Cerebellar nuclear complex (tissue), 1 donor: ENCODE results near the gene TNFRSF21.
"Not testable (repeated sequence)": the region's sequence is repeated elsewhere in the genome, so short reads cannot be mapped to it uniquely, and the experiment has no call there.

ENCODE experiments used
- DNase-seq, 2 experiments: peaks; one replicate each; lab custom pipeline; 2025; lab: John Stamatoyannopoulos, UW

TNFRSF21 gene

DNA sequence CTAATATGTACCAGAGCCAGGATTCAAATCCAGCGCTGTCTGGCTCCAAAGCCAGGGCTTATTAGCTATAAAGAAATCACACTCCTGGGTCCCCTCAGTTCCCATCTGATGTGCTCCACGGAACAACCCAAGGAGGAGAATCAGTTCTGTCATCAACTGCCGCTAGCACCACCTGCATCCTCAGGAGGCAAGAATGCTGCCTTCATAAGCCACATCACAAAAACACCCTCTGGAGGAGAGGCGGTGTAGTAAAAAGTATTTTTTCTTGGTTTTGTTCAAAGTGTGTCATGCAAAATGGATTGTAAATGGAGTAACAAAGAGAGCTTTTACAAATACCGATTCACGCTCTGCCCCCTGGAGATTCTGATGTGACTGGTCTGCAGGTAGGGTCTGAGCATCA lies 57.1 kb downstream of the TNFRSF21 start:
- no peak for DNase-seq

GRCh38 chr6:47251396-47251795 lies 58.3 kb downstream of the TNFRSF21 start:
- DNase-seq: no peak

- DNase-seq: no peak
These were observed 59.4 kb downstream of the TNFRSF21 start for GRCh38 chr6:47250302-47250701.

GRCh38 chr6:47248446-47248845 lies 61.3 kb downstream of the TNFRSF21 start:
- no peak for DNase-seq

DNA sequence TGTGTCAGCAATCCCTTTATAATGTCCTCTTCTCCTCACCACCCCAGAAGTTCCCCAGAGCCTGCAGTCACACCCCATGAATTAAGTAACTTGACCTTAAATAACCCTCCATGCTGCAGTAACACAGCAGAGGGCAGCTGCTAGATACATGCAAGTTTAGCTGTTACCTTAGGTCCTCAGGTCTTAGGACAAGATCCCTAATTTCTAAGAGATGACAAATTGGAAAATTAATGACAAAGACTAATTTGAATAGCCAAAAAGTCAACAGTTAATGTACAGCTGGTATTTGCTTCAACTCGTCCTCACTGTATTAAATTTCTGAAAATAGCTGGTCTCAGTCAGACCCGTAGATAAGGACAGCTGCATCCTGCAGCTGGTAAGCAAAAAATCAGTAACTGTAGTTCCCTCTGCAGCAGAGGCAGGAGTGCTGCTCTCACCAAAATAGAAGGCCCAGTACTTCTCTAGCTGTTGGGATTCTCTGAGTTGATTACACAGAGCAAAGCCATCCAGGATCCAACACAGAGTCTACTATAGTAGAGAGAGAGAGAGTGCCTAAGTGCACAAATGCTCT lies 62.4 kb downstream of the TNFRSF21 start:
- DNase-seq: no peak

GRCh38 chr6:47246551-47246950 lies 63.2 kb downstream of the TNFRSF21 start:
- DNase-seq: no peak

GRCh38 chr6:47245745-47246371 lies 63.8 kb downstream of the TNFRSF21 start:
- DNase-seq: no peak

DNA sequence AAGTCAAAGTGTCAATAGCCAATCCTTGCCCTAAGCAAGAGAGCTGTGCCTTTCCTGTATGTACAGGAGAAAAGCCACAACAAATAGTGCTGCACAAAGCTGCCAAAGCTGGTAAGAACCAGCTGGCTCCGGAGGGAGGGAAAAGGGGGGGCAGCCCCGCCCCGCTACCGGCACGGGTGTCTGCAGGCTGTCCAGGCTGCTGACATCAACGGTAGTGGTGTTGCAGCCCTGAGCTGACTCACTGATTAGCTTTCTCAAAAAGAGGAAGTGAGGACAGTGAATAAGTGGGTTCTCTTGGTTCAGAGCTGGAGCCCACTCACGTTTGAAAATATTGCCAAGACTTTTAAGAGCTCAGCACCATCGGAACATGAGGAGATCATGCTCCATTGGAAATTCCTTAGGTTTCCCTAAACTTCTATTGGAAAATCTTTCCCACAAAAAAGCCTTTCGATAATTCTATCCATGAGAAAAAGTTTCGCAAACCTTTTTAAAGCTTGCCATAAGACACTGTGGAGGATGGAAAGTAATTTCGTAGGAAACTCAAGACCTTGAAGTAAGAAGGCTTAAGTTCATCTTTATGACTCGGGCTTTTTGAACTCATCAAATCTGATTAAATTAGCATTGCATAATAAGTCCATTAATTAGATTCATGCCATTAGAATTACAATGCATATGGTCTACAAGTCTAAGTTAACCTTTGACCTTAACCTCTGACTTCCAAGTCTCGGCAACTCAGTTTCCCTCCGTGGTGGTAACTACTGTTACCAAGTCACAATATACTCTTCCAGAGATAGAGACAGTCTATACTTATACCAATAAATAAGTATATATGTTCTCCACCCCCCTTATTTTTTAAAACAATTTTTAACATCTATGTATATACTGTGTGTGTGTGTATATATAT lies 67.0 kb downstream of the TNFRSF21 start:
- DNase-seq: peak; percentile 69 to 79

DNA sequence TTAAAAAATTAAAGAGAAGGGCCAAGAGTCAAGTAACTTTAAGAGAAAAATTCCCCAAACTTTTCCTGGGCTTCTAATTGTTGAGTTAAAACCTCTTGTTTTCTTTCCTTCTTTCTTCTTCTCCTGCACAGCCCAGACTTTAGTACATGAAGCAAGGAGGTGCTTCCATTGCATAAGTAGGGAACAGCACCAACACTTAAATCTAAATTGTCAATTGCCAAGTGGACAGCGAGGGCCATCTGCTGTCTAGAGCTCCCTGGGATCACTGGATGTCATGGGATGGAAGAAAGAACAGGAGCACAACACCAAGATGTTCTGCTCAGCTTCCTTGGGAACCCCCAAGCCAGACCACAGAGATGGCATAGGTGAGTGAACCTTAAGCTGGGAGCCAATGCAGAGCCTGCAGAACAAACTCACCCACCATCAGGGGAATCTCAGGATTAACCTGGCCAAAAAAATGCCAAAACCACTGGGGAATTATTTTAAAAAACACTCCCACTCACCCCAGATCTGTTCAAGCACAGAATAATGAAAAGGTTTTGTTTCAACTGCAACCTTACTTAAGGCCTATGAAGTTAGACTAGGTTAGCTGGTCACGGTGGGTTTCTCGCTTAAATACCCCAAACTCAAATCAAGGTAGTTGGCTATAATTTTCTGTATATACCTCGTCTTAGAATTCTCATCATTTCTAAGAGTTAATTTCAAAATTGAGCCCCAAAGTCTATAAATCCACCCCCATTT lies 67.8 kb downstream of the TNFRSF21 start:
- DNase-seq: peak in 1 of 2 experiments; percentile 55

- DNase-seq: no peak
These were observed 69.3 kb downstream of the TNFRSF21 start for GRCh38 chr6:47240277-47240890.

DNA sequence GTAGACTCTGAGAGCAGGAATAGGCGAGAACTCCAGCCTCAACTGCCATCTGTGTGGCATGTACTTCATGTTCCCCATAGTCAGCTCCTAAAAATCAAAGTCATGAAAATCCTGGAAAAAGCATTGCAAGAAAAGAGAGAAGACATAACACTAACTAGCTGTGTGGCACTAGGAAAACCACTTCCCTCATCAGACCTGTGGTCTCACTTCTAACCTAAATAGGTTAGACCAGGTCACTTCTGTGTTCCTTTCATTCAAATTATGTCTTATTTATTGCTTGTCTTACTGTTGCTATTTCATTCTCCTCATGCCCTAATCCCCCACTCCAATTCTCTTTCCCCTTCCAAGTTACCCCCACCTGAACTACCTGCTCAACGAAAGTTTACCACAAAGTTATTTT lies 70.2 kb downstream of the TNFRSF21 start:
- DNase-seq: no peak

DNA sequence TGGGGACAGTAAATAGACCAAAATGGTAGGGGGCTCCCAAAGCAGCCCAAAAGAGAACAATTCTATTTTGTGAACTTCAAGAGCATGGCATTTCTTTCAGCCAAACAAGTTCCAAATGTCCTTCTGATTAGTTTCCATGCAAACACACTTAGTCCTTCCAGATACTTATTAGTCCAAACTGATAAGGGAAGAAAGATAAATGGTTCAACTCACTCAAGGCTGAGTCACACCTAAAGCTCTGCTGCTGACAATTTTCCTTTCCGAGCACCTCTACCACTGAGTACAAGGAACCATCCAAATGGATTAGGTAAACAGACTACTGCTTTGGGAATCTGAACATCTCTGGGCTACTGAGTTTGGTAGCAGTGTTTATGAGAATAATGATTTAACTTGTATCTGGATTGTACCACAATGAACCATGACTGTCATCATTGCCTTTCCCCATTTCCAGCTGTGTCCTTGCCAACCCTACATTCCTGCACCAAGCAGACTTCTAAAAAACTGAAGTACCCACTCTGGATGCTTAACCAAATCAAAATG lies 71.2 kb downstream of the TNFRSF21 start:
- no peak for DNase-seq

- no peak for DNase-seq
These were observed 72.5 kb downstream of the TNFRSF21 start for GRCh38 chr6:47237196-47237595.

- DNase-seq: no peak
These were observed 73.5 kb downstream of the TNFRSF21 start for GRCh38 chr6:47235964-47236760.

GRCh38 chr6:47235421-47235820 lies 74.3 kb downstream of the TNFRSF21 start:
- DNase-seq: no peak

- no peak for DNase-seq
These were observed 75.3 kb downstream of the TNFRSF21 start for GRCh38 chr6:47234266-47234933.

DNA sequence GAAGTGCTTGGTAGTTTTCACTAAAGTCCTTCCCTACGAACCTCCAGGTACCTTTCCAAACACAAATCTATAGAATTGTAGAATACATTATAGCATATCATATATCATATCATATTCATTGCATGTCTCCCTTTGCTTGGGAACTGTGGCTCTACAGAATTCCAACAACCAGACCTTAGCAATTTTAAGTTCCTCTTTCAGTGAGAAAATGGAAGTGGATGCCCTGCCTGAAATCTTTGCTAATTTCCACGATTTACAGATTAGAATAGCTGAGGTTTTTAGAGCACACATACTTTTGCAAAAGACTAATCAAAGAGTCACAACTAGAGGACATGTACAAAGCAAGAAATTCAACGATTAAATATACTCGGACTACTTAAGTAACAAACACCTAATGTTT lies 78.6 kb downstream of the TNFRSF21 start:
- DNase-seq: no peak

- DNase-seq: no peak
These were observed 79.1 kb downstream of the TNFRSF21 start for GRCh38 chr6:47230579-47230978.

DNA sequence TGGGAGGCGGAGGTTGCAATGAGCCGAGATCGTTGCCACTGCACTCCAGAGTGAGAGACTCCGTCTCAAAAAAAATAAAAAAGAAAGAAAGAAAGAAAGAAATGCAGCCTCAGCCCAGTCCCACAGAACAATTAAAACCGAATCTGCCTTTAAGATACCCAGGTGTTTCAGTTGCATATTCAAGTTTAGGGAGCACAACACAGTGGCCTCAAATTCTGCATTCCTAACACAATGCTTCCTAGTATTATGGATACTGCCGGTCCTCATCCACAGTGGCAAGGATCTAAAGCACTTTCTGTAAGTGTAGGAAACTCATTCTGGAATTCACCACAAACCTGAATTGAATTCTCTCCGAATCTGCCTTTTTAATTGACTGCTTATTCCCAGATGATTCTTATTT lies 80.5 kb downstream of the TNFRSF21 start:
- DNase-seq: no peak

DNA sequence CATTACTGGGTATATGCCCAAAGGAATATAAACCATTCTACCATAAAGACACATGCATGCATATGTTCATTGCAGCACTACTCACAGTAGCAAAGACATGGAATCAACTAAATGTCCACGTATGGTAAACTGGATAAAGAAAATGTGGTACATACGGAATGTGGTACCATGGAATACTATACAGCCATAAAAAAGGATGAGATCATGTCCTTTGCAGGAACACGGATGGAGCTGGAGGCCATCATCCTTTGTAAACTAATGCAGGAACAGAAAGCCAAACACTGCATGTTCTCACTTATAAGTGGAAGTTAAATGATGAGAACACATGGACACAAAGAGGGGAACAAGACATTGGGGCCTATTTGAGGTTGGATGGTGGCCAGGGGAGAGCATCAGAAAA lies 81.6 kb downstream of the TNFRSF21 start:
- DNase-seq: not testable (repeated sequence)
